ENCODE measurements around the gene THEM4.
A peak's percentile ranks its signal among the peaks of the same experiment; 100 is the strongest.
"Not testable (repeated sequence)": the region's sequence is repeated elsewhere in the genome, so short reads cannot be mapped to it uniquely, and the experiment has no call there.

THEM4 gene

DNA sequence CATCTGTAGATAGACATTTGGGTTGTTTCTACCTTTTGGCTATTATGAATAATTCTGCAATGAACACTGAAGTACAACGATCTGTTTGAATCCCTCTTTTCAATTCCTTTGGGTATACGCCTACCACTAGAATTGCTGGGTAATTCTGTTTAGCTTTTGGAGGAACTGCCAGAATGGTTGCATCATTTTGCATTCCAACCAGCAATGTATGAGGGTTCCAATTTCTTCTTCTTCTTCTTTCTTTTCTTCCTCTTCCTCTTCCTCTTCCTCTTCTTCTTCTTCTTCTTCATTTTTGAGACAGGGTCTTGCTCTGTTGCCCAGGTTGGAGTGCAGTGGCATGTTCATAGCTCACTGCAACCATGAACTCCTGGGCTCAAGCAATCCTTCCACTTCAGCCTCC is 42.0 kb downstream of the THEM4 start:
- DNase-seq (ENCODE audit: low read depth, low spot score) = no peak
- peak overlapping the region; percentile 72 for H3K27ac ChIP-seq

DNA sequence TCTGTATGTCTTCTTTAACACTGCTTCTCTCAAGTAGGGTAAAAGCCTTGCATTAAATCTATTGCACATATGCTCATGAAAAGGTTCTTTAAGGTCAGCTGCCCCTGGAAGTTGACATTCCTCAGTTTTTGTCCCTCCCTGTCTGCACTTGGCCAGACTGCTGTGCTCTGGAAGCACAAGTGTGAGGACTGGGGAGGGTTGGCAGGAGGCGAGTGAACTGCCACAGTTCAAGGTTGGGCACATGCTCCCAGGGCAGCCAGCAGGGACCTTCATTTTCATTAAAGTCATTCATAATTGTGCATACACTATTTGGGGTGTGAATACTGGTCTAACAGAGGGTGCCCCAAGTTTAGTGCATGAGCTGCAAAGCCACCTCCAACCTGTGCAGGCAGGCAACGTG is 44.9 kb downstream of the THEM4 start:
- no peak for DNase-seq (ENCODE audit: low read depth, low spot score)
- H3K27ac ChIP-seq = no peak overlapping the region

DNA sequence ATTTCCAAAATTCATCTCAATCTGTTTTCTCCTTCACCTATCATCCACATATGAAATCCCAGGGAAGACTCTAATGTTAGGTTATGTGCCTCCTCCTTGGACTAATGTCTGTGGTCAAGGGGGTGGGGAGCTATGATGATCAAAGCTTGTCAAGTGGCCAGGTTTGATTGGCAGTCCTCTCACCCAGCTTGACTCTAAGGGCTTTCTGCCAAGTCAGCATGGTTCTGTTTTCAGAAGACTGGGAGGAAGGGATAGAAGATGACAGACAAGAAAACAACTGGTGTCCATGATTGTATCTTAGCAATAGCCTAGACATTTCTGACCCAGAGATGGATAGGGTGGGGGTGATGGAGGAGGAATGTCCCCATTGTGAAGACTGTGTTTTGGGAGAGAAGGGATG is 46.7 kb downstream of the THEM4 start:
- no peak for DNase-seq (ENCODE audit: low read depth, low spot score)
- no peak overlapping the region for H3K27ac ChIP-seq

DNA sequence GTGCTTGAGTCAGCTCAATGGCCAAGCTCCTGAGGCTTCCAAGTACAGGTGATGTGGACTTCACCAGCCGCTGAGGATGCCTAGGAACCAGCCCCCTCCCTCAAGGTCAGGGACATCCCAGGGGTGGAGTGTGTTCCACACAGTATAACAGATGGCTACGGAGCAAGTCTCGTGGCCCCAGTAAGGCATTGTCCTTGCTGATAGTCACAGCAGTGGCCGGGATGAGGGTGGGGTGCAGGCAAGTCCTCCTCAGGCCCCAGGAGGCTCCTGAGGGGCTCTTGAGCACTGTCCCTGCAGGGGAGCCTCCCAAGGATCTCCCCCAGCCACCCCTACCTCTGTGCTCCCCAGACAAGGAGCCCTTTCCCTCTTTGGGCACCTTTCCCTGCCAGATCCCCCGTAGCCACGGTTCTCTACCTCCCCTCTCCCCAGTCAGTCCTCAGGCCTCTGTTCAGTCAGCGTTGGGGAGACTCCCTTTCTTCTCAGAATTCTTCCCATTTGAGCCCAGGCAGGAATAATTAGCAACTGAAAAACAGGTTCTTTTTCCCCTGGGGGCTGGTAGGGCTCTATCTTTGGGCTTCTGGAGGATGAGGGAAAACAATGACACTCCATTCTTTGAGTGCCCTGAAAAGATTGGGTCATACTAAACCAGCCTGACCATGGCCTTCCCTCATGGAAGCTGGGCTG is 48.7 kb downstream of the THEM4 start:
- no peak for DNase-seq (ENCODE audit: low read depth, low spot score)
- H3K27ac ChIP-seq = no peak overlapping the region

DNA sequence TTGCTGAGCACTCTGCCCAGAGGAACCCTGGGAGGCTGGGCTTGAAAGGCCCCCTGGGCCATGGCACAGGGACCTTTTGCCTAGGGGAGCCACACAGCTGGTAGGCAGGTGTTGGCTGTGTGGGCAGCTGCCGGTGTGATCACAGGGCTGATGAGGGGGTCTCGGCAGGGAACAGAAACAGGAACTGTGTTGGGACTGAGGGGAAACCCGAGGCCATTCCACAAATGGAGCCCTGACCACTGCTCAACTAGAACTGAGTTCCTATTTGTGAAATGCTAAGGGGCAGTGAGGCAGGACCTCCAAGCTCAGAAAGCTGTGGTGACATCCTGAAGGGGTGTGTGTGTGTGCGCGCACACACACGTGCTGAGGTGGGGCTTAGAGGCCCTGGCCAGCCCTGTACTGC is 49.4 kb downstream of the THEM4 start:
- no peak for DNase-seq (ENCODE audit: low read depth, low spot score)
- H3K27ac ChIP-seq = no peak overlapping the region

DNA sequence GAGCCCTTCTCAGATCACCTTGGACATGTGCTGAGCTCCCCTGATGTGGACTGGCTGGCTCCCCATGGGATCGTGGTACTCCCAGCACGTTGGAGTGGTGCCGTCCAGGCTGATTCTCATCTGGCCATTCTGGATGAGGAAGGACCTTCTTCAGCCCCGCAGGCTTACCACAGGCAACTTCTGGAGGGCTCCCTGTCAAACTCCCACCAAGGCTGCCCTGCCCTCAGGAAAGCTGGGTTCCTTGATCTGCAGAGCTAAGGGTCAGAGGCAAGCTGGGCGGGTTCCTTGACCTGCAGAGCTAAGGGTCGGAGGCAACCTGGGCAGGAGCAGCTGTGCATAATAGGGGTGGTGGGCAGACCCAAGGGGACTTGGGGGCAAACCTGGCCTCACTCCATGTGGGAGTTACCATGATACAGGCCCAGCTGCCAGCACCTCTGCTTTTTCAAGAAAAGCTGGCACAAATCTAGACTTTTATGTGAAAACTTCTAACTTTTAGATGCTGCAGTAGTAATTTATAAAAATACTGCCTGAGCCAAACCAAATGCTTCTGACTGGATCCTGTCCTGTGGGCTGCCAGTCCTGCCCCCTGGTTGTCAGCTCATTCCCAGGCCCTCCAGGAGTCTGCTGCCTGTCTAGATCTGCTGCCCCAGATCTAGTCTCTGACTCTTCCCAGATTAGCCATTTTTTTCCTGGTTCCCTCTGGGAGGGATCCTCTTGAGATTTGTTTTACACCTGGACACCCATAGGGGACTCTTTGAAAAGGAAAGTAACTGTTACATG is 50.2 kb downstream of the THEM4 start:
- H3K27ac ChIP-seq = peak overlapping the region; percentile 44
- no peak for DNase-seq (ENCODE audit: low read depth, low spot score)

DNA sequence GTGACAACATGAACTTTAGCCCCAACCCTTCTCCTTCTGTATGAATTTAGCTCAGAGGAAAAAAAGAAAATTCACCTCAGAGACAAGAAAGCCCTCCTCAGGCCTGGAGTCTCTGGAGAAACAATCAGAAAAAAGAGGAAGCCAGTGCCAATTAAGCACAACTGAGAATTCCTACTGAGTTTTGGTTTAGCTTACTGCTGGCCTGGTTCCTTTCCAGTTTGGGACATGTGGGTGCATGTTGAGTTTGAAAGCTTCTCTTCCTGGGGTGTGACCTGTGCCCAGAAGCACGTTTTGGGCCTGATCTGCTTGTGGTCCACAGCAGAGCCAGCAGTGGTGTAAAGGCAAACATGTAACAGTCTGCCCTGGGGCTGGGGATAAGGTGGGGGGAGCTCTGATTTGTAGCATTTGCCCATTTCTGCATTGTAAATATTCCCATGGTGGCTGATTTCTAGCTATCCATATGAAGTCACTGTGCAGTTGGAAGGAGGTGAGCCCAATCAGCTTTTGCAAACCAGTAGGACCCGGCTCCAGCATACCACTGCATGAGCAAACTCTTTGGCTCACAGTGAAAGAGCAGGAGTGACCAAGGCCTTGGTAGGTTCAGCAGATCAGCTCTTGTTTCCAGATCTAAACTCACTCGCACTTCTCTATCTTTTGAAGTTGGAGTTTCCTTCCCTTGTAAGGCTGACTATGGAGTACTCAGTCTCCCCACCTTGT is 51.1 kb downstream of the THEM4 start:
- peak overlapping the region; percentile 44 for H3K27ac ChIP-seq

DNA sequence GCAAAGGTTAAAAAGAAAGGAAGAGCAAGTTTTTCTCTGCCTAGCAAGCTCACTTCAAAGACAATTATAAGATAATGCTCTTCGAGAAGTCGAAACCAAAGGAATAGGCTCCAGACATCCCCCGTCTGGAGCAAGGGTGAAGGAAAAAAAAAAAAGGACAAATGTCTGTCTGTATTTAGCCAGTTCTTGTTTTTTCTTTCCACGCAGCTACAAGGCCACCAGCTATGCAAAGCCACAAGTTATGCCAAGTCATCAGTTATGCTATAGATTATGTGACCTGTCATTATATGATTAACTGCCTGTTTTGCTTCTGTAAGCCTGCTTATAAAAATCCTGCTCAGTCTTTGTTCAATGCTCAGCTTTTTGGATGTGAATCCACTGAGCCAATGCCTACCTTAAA is 53.4 kb downstream of the THEM4 start:
- H3K27ac ChIP-seq = no peak overlapping the region
- no peak for DNase-seq (ENCODE audit: low read depth, low spot score)

More for the DNA sequence above, 51.1 kb downstream of the THEM4 start:
- DNase-seq (ENCODE audit: low read depth, low spot score) = no peak

DNA sequence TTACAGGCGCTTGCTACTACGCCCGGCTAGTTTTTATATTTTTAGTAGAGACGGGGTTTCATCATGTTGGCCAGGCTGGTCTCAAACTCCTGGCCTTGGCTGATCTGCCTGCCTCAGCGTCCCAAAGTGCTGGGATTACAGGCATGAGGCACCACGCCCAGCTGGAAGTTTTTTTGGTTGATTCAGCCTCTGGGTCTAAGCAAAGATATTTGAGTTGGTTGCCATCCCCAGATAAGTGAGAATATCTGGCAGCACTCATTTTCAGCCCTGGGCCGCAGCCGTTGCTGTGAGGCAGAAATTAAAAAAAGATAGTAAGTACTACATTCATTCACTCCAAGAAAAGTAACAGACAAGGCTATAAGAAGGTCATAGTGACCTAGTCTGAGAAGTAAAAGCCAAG is 53.8 kb downstream of the THEM4 start:
- DNase-seq (ENCODE audit: low read depth, low spot score); H3K27ac ChIP-seq: not testable (repeated sequence)

DNA sequence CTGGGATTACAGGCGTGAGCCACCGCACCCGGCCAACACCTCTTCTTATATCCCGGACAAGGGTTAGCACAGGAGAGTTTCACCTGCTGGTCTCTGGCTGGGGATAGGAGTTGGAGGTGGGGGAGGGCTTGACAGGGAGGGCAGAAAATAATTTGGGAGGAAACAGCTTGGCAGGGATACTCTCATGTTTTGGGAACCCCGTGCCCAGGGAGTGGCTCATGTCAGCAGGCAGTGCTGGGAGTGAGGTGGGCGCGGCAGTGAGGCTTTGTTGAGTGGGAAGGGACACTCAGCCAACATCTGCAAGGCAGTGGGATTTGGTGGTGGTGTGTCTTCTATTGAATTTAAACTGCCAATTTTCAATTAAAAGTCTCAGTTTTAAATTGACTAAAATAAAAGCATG is 54.7 kb downstream of the THEM4 start:
- no peak overlapping the region for H3K27ac ChIP-seq
- DNase-seq (ENCODE audit: low read depth, low spot score) = no peak

DNA sequence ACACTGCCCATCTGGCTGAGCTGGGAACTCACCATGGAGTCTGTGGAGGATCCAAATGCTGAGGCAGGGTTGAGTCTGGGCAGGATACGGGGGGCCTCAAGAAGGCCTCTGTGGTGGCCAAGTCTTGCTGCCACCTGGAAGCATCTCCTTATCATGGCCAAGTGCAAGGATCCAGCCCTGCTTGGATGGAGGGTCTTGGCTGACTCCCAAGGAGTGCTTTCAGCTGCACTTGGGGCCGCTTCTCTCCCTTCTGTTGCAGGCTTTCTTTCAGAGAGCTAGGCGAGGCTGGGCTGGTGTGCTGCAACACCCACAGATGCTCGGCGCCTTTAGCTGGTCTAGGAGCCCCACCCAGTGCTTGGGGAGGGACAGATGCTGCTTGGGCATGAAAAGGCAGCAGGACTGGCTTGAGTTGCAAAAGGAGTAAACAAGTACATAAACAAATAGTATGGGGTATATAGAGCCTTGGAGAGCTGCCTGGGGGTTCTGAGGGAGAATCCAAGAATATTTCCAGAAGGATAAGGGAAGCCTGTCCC is 55.8 kb downstream of the THEM4 start, which contains the start of gene THEM5:
Gene THEM5, minus strand, starts transcription at position 302 of the 533 bp plus-strand sequence. Its CDS starts 147 bp downstream, at position 155.
- no peak within 1 kb of the TSS for H3K27ac ChIP-seq
- no peak for DNase-seq (ENCODE audit: low read depth, low spot score)

DNA sequence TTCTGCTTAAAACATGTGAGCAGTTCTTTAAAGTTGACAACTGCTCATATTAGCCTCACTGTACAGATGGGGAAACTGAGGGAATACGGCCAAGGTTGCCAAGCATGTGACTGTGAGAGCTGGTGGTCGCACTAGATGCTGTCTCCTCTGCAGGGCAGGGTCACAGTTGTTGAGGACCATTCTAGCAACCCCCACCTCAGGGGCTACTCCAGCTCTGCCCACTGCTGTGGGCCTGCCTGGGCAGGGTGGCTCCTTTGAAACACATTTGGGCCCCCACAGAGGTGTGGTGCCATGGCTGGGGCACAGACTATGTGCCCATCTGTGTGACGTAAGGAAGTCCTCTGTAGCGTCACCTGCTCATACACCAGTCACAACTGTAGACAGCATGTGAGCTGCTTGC is 56.6 kb downstream of the THEM4 start:
- no peak for DNase-seq (ENCODE audit: low read depth, low spot score)
- H3K27ac ChIP-seq = no peak overlapping the region

DNA sequence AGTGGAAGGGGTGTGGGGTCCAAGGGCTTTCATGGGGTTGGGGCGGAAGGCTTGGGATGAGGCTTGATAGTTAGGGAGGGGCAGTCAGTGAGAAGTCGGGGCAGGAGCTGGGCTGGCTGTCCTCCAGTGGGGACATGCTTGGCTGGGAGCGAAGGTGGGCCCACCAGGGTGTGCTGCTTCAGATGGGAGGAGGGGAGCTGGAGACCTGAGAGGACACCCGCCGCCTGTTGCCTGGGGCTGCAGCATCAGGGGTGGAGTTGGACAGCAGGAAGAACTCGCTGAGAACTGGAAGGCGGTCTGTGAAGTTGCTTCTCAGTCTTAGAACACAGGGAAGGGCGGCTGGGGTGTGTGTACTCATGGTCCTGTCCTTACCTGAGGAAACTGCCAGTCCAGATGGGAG is 57.4 kb downstream of the THEM4 start:
- H3K27ac ChIP-seq = no peak overlapping the region
- DNase-seq (ENCODE audit: low read depth, low spot score) = no peak

DNA sequence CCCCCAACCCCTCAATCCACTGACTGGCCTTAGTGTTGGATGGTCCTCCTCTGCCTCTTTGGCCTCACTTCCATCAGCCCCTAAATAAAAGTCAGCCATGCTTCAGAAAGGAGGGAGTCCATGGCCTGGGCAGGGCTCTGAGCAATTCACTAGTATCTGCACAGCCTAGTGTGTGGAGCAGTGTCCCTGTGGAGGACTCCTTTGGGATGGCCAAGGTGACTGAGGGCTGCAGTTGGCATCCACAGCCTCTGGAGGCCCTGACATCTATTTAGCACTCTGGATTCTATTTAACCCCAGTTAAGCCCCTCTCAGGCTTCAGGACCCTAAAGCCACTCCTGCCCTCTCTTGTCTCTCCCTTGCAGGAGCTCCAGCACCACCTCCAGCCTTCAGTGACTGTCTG is 59.4 kb downstream of the THEM4 start:
- DNase-seq (ENCODE audit: low read depth, low spot score) = no peak
- H3K27ac ChIP-seq = no peak overlapping the region

DNA sequence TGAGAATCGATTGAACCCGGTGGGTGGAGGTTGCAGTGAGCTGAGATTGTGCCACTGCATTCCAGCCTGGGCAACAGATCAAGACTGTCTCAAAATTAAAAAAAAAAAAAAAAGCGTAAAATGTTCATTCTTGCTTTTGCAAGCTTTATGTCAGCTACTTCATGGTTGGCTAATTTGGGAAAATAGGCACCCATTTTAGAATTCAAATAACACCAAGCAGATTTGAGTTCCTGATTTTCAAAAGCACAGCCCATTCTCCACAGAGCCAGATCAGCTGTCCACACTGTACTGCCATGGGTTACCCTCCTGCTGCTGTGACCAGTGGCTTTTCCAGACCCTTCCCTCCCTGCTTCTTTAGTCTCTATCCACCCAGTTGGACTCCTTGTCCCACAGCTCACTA is 60.2 kb downstream of the THEM4 start:
- H3K27ac ChIP-seq = no peak overlapping the region
- no peak for DNase-seq (ENCODE audit: low read depth, low spot score)

DNA sequence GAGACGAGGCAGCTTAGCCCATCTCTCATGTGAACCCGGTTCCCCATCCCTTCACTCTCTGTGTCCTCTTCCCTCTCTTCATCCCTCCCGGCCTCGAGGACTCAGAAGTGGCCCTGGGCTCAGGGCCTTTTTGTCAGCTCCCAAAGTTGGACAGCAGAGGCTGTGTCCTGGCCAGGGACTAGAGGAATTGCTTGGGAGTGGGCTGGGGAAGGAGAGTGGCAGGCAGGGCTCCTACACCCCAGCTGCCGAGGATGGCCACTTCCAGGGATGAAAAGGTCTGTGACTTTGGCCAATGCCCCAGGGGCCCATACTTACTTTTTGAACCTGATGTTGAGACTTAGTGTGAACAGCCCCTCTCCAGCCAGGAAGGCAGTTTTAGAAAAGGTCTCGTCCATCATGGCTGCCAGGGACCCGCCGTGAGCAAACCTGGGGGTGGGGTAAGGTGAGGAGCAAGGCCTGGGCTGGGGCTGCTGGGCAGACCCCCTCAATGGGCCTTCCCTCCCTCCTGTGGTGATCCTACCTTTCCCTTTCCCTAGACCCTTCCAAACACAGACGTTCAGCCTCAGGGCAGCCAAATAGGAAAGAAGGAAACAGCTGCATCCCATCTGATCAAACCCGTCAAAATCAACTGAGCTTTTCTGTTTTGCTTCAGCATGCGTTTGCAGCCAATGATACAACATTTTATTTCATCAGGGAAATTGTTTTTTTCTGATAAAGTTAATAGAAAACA is 61.3 kb downstream of the THEM4 start:
- DNase-seq (ENCODE audit: low read depth, low spot score) = no peak
- no peak overlapping the region for H3K27ac ChIP-seq

DNA sequence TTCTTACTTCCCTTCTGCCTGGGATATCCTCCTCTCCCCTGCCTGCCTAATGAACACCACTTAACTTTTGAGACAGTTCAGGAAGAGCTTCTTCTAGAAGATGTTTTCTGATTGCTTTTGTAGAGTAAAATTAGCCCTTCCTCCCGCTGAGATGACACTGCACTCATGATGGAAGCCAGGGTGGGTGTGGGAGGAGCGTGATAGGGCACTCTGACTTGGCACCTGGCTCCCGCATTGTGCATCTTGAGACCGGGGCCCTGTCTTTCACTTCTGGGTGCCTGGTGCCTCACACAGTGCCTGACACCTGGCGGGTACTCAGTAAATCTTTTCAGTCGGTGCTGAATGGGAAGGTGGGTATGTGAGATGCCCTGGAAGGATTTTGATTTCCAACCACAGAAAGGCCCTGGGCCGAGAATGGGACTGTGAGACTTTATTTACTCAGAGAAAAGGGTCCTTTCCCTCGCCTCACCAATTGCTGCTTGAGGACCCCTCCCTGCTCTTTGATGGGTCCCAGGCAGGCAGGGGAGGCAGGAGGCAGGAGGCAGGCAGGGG is 62.5 kb downstream of the THEM4 start:
- no peak overlapping the region for H3K27ac ChIP-seq
- no peak for DNase-seq (ENCODE audit: low read depth, low spot score)

DNA sequence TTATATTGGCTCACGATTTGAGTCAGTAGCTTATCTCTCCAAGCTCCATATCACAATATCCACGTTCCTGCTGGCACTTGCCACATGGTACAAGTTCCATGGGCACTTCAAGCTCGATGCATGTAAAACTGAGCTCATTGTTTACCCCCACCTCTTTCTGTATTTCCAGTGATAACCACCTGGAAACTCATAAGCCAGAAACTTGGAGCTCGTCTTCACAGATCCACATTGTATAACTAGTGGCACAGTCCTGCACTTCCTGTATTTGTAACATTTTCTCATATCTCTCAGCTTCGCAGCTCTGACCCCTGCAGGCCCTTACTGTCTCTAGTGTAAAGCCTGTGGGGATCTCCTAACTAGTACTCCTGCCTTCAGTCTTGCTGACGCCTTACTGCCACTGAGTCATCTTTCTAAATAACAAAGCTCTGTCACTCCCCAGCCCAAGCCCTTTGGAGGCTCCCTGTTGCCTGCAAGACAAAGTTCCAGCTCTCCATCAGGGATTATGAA is 63.2 kb downstream of the THEM4 start:
- H3K27ac ChIP-seq = no peak overlapping the region
- no peak for DNase-seq (ENCODE audit: low read depth, low spot score)

DNA sequence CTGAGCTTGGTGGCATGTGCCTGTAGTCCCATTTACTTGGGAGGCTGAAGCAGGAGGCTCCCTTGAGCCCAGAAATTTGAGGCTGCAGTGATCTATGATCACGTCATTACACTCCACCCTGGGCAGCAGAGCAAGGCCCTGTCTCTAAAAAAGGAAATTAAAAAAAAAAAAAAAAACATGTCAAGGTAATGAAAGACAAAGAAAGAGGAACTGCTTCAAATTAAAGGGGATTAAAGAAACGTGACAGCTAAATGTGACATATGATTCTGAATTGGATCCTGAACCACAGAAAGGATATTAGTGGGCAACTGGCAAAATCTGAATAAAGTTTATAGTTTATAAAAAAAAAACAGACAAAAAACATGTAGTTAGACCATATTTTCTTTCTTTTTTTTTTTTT is 65.9 kb downstream of the THEM4 start:
- no peak for DNase-seq (ENCODE audit: low read depth, low spot score)
- H3K27ac ChIP-seq = no peak overlapping the region

DNA sequence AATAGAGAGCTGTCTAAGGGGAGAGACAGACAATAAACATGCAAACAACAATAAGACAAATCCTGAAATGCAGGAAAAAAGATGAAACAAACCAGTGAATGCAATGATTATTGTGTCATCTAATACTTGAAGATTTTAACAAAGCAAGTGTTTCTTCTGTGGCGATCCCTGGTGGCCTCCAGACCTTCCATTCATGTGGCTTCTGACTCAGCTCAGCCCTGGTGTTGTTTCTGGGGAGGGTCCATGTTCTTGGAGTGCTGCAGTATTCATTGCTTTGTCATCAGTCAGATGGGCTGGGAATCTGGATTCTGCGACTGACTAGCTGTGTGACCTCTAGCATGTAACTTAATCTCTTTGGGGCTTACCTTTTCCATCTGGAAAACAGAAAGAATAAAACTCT is 68.2 kb downstream of the THEM4 start:
- DNase-seq (ENCODE audit: low read depth, low spot score) = no peak
- H3K27ac ChIP-seq = peak overlapping the region; percentile 86
